NCI-H526 (cell line): Measurements from ENCODE around the gene CFAP65.

Source experiments
- DNase-seq, 2 experiments: peaks; one replicate each; lab custom pipeline; 2025; lab: John Stamatoyannopoulos, UW

CFAP65 gene

GRCh38 chr2:219041252-219041651, at the start of gene CFAP65:
TSS of gene CFAP65 (minus strand) at chr2:219041516. CDS start at chr2:219039048, 2,468 bp downstream.
- DNase-seq = peak; percentile 23 to 61

- no peak for DNase-seq
These were observed 49.4 kb upstream of the CFAP65 start for GRCh38 chr2:219090436-219091299.

GRCh38 chr2:219089330-219089729, 48.0 kb upstream of the CFAP65 start:
- DNase-seq = no peak

GRCh38 chr2:219087848-219088247, 46.5 kb upstream of the CFAP65 start:
- DNase-seq = no peak

GRCh38 chr2:219087361-219087760, 46.0 kb upstream of the CFAP65 start:
- DNase-seq = no peak

GRCh38 chr2:219086196-219086595, 44.9 kb upstream of the CFAP65 start:
- DNase-seq = no peak

- DNase-seq = no peak
These were observed 43.5 kb upstream of the CFAP65 start for GRCh38 chr2:219084791-219085190.

GRCh38 chr2:219082332-219082958, 41.1 kb upstream of the CFAP65 start:
- no peak for DNase-seq

GRCh38 chr2:219081701-219082331, 40.5 kb upstream of the CFAP65 start:
- DNase-seq = no peak

- no peak for DNase-seq
These were observed 39.8 kb upstream of the CFAP65 start for GRCh38 chr2:219081096-219081495.

- DNase-seq = no peak
These were observed 38.1 kb upstream of the CFAP65 start for GRCh38 chr2:219079417-219079816.

GRCh38 chr2:219078951-219079350, 37.6 kb upstream of the CFAP65 start:
- DNase-seq = no peak

GRCh38 chr2:219078126-219078525, 36.8 kb upstream of the CFAP65 start:
- no peak for DNase-seq

- DNase-seq = no peak
These were observed 34.9 kb upstream of the CFAP65 start for GRCh38 chr2:219076253-219076652.

GRCh38 chr2:219073413-219074129, 32.3 kb upstream of the CFAP65 start:
- peak; percentile 40 to 85 for DNase-seq

GRCh38 chr2:219072741-219073250, 31.5 kb upstream of the CFAP65 start:
- no peak for DNase-seq

GRCh38 chr2:219071131-219071816, 30.0 kb upstream of the CFAP65 start:
- DNase-seq = no peak

GRCh38 chr2:219065484-219065883, 24.2 kb upstream of the CFAP65 start:
- DNase-seq = no peak

GRCh38 chr2:219062081-219062480, 20.8 kb upstream of the CFAP65 start:
- no peak for DNase-seq

- peak in 1 of 2 experiments; percentile 62 for DNase-seq
These were observed 19.8 kb upstream of the CFAP65 start, which contains the start of gene IHH for GRCh38 chr2:219060821-219061791. TSS of gene IHH (minus strand) at chr2:219060921. CDS start at chr2:219060467, 454 bp downstream.
